Suppressor macrophage treated with lipopolysaccharide for 1 hour (primary cell): ENCODE data around the gene KLF13.

ENCODE experiments used
- DNase-seq, 3 donors: peaks; one replicate each; pipeline ENCODE4 v3.0.0-alpha.2; 2020 to 2022

The KLF13 gene

GRCh38 chr15:31333820-31334219, 7.2 kb downstream of the KLF13 start:
- no peak for DNase-seq

DNA sequence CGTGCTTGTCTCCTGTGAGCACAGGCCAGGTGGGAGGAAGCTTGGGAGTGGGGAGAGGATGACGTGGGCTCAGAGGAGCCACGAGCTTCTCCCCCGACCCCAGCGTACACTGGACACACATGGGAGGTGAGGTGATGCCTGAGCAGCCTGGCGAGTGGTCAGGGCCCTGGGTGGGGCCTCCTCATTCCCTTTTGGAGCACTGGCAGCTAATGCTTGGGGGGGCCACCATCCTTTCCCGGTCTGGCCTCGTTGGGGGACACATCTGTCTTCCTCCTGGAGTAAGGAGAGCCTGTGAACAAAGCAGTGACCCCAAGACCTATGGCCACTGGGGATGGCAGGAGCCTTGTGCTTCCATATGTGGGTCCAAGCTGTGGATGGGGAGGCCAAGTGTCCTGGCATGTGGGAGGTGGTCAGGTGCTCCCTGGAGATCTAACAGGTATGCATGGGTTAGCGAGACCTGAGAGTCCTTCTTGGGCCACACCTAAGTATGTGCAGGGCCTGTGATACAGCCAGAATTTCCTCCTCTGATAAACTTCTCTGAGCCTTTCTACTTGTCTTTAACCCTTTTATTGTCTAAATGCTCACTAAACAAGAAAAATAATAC, 9.5 kb downstream of the KLF13 start:
- no peak for DNase-seq

DNA sequence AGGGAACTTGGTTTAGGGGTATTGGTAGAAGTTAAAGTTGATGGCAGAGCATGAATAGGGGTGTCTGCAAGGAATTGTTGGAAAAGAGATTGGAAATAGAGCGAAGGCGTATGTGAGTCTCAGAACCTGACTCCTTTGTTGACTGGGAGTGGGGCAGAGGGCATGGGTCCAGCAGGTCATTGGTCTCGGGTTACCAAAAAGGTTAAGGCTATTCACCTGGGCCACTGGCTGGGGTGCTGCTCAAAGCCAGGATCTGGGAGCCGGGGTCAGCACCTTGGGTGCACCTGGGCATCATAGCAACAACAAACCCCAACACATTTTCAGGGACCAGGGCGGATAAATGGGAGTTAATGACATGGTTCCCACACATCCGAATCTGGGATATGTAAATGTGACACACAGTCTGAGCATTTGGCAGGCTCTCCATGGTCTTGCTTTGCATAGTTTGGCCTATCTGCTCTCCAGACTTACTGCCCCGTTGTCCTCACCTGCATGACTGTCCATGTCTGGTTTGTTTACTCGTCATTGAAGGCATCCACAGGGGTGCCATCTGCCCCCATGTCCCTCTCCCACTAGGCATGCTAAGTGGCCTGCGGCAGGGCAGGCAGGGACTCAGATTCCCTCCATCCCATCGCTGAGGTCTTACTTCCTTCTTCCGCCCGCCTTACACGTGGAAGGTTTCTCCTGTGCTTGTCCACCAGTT, 10.1 kb downstream of the KLF13 start:
- DNase-seq = no peak

- no peak for DNase-seq
Observed at GRCh38 chr15:31337352-31338031, 10.9 kb downstream of the KLF13 start.

- DNase-seq = no peak
Observed at GRCh38 chr15:31338318-31338878, 11.8 kb downstream of the KLF13 start.

- peak; percentile 91 to 96 (median 91) for DNase-seq
Observed at GRCh38 chr15:31338879-31339557, 12.4 kb downstream of the KLF13 start.

DNA sequence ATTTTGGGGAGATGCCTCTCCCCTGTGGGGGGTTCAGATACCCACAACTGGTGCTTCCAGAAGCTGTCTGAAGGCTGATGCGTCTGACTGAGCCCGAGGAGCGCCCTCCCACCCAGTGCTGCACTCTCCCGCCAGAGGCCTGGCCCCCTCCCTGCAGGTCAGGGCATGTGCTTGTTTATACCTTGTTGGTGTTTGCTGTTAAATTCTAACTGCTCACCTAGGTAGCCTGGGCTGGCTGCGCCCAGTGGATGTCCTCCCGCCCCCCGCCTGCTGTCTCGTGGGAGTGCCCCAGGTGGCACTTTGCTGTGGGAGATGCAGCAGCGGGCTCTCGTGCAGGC, 12.9 kb downstream of the KLF13 start:
- no peak for DNase-seq

DNA sequence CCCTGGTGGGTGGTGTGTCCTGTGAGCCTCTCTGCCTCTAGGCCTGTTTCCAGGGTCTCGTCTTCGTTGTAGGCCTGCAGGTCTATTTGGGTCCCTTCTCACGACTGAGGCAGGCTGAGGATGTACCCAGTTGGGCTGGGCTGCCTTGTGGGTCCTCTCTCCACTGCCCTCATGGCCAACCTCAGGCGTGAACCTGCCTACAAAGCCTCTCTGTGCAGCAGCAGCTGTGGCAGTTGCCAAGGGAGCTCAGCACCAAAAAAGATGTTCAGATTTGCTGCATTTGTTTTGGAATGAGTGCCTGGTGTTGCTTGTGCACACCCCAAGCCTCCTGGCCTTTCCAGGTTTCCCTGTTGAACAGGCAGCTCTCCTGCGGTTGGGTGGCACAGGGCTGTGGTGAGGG, 13.4 kb downstream of the KLF13 start:
- DNase-seq = no peak

DNA sequence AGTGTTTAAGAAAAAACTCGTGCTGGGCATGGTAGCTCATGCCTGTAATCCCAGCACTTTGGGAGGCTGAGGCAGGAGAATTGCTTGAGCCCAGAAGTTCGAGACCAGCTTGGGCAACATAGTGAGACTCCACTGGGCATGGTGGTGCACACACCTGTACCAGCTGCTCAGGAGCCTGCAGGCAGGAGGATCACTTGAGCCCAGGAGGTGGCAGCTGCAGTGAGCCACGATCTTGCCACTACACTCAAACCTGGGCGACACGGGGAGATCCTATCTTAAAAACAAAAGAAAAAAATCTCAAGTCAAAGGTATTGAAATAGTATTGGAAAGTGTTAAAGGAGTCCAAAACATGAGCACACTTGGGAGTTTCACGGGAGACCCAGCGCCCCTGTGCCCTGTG, 14.0 kb downstream of the KLF13 start:
- DNase-seq = no peak

DNA sequence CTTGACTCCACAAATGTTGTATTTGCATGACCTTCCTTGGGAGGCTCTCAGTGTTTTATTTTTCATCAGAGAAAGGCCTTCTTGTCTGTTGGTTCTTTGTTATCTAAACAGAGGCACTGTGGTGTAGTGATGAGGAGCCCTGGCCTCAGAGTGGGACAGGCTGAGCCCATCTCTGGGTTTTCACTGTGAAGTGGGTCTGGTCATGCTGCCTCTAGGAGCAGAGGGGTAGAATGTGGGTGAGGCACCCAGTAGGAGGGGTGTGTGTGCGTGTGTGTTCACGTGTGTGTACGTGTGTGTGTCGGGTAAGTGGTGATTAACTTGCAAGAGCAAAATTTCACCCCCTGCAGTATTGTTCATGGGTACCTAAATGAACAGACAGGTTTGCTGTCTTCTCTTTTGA, 14.4 kb downstream of the KLF13 start:
- DNase-seq = no peak

DNA sequence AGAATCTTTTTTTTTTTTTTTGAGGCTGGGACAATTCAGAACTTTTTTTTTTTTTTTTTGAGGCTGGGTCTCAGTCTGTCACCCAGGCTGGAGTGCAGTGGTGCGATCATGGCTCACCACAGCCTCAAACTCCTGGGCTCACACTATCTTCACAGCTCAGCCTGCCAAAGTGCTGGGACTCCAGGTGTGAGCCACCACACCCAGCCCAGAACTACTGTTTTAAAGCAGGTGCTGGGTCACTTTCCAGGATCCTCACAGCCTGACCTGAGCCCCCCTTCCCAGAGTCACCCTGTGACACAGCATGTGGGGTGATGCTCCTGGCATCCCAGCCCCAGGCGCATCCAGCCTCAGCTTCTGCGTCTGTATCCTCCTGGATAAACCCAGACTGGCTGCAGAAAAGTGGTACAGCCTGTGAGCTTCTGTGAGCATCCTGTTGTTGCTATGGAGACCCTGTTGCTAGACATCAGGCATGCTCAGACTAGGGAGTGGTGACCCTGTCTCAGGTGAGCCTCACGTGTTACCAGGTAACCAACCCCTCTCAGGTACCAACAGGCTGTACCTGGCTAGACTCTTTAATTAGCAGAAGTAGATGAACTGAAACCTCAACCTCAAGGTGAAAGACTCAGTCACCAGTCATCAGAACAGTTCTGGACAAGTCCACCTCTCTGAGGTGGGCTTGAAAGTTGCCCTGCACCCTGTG, 15.0 kb downstream of the KLF13 start:
- no peak for DNase-seq

DNA sequence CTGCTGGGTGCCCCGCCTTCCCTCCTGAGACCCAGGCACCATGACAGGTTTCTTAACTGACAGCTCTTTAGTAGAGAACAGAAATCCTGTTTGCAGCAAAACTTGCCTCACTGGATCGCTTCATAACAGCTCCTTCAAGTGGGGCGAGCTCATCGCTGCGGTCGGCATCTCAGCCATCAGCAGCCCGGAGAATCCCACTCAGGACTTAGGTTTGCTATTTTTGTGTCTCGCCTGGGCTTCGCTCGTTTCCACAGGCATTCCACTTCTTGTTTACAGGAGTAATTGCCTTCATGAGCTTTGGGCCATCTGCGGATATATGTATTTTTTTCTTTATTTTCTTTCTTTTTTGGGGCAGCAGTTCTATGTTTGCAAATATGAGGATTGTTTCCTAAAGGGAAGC, 15.7 kb downstream of the KLF13 start:
- DNase-seq = no peak

GRCh38 chr15:31342781-31343626, 16.4 kb downstream of the KLF13 start:
- no peak for DNase-seq

GRCh38 chr15:31343831-31344230, 17.2 kb downstream of the KLF13 start:
- no peak for DNase-seq

GRCh38 chr15:31344266-31344665, 17.6 kb downstream of the KLF13 start:
- no peak for DNase-seq

GRCh38 chr15:31344823-31345605, 18.4 kb downstream of the KLF13 start:
- no peak for DNase-seq

DNA sequence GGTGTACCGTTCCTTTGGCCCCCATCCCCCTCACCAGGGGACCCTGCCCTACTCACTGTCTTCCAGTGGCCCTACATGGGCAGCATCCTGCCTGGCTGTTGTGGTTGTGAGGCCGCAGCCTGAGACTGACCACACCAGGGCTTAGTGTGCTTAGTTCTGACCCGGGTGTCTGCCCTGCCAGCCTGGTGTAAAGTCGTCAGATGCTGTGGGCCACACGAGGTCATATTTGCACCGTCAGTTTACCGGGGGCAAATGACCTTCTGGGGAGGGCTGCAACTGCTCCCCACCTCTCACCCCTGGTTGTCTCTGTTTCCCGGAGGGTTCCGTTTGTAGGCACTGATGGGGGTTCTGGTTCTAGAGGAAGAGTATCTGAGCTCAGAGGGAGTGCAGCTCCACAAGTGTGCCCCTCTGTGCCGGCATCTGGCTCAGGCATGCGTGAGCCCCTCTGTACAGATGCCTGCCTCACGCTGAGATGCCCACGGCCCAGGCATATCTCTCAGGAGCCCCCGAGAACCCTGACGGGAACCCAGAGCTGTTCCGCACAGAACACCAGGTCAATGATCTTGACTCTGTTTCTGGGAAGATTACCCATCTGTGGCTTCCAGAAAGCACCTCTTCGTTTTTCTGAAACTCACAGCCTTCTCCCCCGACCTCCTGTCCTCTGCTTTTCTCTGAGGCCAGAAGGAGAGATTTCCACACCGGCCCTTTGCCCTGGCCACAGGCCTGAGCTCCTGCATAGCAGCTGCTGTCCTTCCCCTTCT, 19.2 kb downstream of the KLF13 start:
- DNase-seq = no peak

DNA sequence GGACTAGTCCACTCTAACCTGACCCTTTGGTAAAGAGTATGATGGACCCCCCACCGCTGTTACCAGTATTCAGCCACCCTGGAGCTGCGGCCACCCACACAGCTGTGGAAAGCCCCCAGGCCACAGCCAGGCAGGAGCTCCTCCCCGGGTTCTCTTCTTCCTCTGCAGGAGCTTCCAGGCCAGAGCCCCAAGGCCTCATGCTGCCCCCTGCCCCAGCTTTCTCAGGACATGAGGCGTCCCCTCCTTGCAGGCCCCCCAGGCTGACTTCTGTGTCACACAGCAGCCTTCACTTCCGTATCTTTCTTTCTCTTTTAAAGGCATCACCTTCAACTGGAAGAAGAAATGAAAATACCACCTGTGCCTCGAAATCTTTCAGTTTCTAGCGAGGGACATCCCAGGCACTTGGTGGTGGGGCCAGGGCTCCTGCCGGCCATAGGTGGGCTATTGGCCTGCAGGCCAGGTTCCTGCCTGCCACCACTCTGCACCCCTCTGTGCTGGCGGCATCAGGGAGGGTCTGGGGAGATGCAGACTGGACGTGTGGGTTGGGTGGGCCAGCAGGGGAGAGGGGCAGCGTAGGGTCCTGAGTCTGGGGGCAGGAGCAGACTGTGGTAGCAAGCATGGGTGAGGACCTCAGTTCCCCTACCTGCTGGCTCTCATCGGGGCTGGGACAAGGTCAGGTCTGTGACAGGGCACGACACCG, 19.9 kb downstream of the KLF13 start:
- no peak for DNase-seq
